Fibroblast of lung (primary cell): ENCODE measurements around the gene SLK. TPM values are rescaled to one million over a fixed set of nuclear protein-coding genes. Genes with fewer than 3 reads are reported as not detected.

Experiments used
- DNase-seq, 2 donors: peaks; one replicate each; pipeline versions ENCODE4 v3.0.0 to v3.0.0-alpha.2; 2010; ENCODE audit warnings: low read depth in 2 of 2
- H2AFZ ChIP-seq: 2 replicates; pipeline ENCODE4 v1.5.1; 2012; ENCODE audit warnings: low read length, control low read depth, inconsistent platforms
- H3K27ac ChIP-seq: 2 replicates; pipeline ENCODE4 v1.5.1; 2011; ENCODE audit warnings: low read length, control low read depth; ENCODE audit not compliant: insufficient read depth
- H3K27me3 ChIP-seq: 2 replicates; pipeline ENCODE4 v1.5.1; 2011; ENCODE audit warnings: mild to moderate bottlenecking, low read length; ENCODE audit not compliant: control insufficient read depth, insufficient read depth
- H3K36me3 ChIP-seq: 2 replicates; pipeline ENCODE4 v1.5.1; 2011; ENCODE audit warnings: low read length; ENCODE audit not compliant: control insufficient read depth, insufficient read depth
- H3K4me1 ChIP-seq: 2 replicates; pipeline ENCODE4 v1.5.1; 2011; ENCODE audit warnings: low read length; ENCODE audit not compliant: control insufficient read depth, insufficient read depth; ENCODE audit errors: extremely low read depth
- H3K4me2 ChIP-seq: 2 replicates; pipeline ENCODE4 v1.5.1; 2011; ENCODE audit warnings: low read length, control low read depth; ENCODE audit not compliant: insufficient read depth; ENCODE audit errors: extremely low read depth
- H3K4me3 ChIP-seq, 4 experiments: fragments of 200-600 bp in 1 of 4; sonication (generic) in 1 of 4; replicated peaks in 1 of 4; 2 replicates each; pipeline ENCODE4 v1.5.1; 2011 to 2016; ENCODE audit warnings: low read length in 4 of 4, low read depth in 3 of 4, mild to moderate bottlenecking in 3 of 4, control low read depth in 2 of 4, inconsistent platforms in 1 of 4, mixed read lengths in 1 of 4; ENCODE audit not compliant: insufficient read depth in 1 of 4; ENCODE audit errors: control extremely low read depth in 1 of 4
- H3K79me2 ChIP-seq: 2 replicates; pipeline ENCODE4 v1.5.1; 2012; ENCODE audit warnings: mild to moderate bottlenecking, low read length, inconsistent platforms; ENCODE audit not compliant: control insufficient read depth, insufficient read depth
- H3K9ac ChIP-seq: 2 replicates; pipeline ENCODE4 v1.5.1; 2011; ENCODE audit warnings: mild to moderate bottlenecking, low read length, control low read depth; ENCODE audit not compliant: insufficient read depth
- H3K9me3 ChIP-seq: 2 replicates; pipeline ENCODE4 v1.5.1; 2012; ENCODE audit warnings: low read depth, low read length; ENCODE audit not compliant: control insufficient read depth, insufficient read depth
- H4K20me1 ChIP-seq: 2 replicates; pipeline ENCODE4 v1.5.1; 2011; ENCODE audit warnings: low read length; ENCODE audit not compliant: control insufficient read depth, insufficient read depth; ENCODE audit errors: extremely low read depth
- EZH2 ChIP-seq: IDR thresholded peaks from 2 replicates; pipeline ENCODE4 v1.5.1; 2012; ENCODE audit warnings: low read length, control low read depth, mild to moderate bottlenecking; ENCODE audit errors: missing control alignments
- polyA plus RNA-seq, 2 donors: library from polyadenylated mRNA; depleted of rRNA in 1 of 2; stranded (reverse) in 1 of 2; unstranded in 1 of 2; fragments of >200 nt; gene quantifications; 2 replicates each; pipeline ENCODE4 v1.2.1, GENCODE V29; 2011 to 2012; ENCODE audit warnings: missing spikeins in 1 of 2
- total RNA-seq: library from RNA; depleted of rRNA; stranded (reverse); fragments of >200 nt; gene quantifications from 2 replicates; pipeline ENCODE4 v1.2.1, GENCODE V29; 2014
- TF ChIP-seq, protein P1 (sequence below), 2 donors: IDR thresholded peaks in 1 of 2; conservative IDR thresholded peaks in 1 of 2; 1 replicate in 1 of 2; 2 replicates in 1 of 2; pipeline ENCODE4 v1.5.1; 2011 to 2012; ENCODE audit warnings: low read length in 2 of 2, control low read depth in 1 of 2, inconsistent platforms in 1 of 2, low read depth in 1 of 2, mild to moderate bottlenecking in 1 of 2

SLK gene
- total and polyA plus RNA-seq, 2 donors (not counting 1 experiment from before 2014, with no cell fraction given): 18.2 to 63.1 TPM

DNA sequence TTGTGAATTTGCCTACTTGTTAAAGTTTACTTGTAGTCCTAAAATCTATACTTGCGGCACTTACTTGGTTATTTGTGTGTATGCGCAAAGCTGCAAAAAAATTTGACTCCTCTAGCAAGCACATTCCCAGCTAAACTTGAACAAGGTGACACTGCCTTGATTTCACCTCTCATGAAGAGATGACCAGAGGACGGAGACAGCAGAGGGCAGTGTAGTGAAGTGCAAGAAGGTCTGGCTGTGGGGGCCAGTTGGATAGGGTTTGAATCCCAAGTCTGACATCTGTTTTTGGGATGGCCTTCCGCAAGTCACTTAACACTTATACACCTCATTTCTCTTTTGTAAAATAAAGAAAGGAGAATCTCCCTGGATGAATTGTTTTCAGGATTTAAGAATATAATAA lies 15.7 kb downstream of the SLK start:
- H2AFZ ChIP-seq: no peak overlapping the region
- H3K4me3 ChIP-seq: no peak overlapping the region
- H3K4me1 ChIP-seq: peaks cover 6% of the 10 kb centered on the region
- TF ChIP-seq, protein P1, sequence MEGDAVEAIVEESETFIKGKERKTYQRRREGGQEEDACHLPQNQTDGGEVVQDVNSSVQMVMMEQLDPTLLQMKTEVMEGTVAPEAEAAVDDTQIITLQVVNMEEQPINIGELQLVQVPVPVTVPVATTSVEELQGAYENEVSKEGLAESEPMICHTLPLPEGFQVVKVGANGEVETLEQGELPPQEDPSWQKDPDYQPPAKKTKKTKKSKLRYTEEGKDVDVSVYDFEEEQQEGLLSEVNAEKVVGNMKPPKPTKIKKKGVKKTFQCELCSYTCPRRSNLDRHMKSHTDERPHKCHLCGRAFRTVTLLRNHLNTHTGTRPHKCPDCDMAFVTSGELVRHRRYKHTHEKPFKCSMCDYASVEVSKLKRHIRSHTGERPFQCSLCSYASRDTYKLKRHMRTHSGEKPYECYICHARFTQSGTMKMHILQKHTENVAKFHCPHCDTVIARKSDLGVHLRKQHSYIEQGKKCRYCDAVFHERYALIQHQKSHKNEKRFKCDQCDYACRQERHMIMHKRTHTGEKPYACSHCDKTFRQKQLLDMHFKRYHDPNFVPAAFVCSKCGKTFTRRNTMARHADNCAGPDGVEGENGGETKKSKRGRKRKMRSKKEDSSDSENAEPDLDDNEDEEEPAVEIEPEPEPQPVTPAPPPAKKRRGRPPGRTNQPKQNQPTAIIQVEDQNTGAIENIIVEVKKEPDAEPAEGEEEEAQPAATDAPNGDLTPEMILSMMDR (conservative IDR thresholded peaks at IDR 0.05 in 1 of 2, IDR thresholded peaks at IDR 0.05 in 1 of 2; ENCODE audit: low read depth in 1 of 2, low read length in 2 of 2): peak in 1 of 2 donors; percentile 29
- TF ChIP-seq EZH2: no peak
- no peaks in the 10 kb centered on the region for H3K27me3 ChIP-seq
- peaks cover 74% of the 10 kb centered on the region for H3K79me2 ChIP-seq
- no peak overlapping the region for H3K4me2 ChIP-seq
- H4K20me1 ChIP-seq: no peaks in the 10 kb centered on the region
- peak in 1 of 2 donors; percentile 25 for DNase-seq
- H3K36me3 ChIP-seq: no peaks in the 10 kb centered on the region
- H3K9me3 ChIP-seq: no peaks in the 10 kb centered on the region
- H3K27ac ChIP-seq: no peak overlapping the region
- no peak overlapping the region for H3K9ac ChIP-seq

DNA sequence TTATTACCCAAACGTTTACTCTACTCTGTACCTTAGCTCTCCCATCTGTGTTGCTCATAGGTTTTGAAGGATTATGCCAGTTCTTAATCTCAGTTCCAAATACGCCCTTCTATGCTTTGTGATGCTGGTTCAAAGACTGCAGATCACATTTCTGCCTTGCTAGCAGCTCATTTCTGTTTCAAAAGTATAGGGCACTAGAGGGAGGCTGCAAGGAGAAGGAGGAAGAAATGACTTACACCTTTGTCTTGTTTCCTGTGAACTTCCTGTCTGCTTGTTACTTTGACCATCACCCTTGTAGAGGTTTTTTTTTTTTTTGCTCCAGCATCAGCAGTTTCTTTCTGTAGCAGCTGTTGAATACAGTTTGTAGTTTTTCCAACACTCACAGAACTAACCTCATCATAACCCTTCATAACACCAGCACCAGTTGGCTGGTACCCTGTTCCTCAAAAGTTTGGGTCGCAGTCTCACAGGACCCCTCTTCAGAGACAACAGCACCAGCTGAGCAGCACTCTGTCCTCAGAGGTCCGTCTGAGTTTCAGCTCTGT lies 16.5 kb downstream of the SLK start:
- Histone ChIP-seq H3K9ac (no peak overlapping the region), H3K4me3 (no peak overlapping the region), H3K79me2 (peaks cover 77% of the 10 kb centered on the region), H3K36me3 (no peaks in the 10 kb centered on the region), H2AFZ (no peak overlapping the region), H4K20me1 (no peaks in the 10 kb centered on the region), H3K4me1 (peaks cover 6% of the 10 kb centered on the region), H3K4me2 (no peak overlapping the region), H3K9me3 (no peaks in the 10 kb centered on the region), H3K27ac (no peak overlapping the region), H3K27me3 (no peaks in the 10 kb centered on the region)
- no peak for DNase-seq
- TF ChIP-seq, protein P1 (conservative IDR thresholded peaks at IDR 0.05 in 1 of 2, IDR thresholded peaks at IDR 0.05 in 1 of 2; ENCODE audit: low read depth in 1 of 2, low read length in 2 of 2): no peak
- TF ChIP-seq EZH2: no peak

DNA sequence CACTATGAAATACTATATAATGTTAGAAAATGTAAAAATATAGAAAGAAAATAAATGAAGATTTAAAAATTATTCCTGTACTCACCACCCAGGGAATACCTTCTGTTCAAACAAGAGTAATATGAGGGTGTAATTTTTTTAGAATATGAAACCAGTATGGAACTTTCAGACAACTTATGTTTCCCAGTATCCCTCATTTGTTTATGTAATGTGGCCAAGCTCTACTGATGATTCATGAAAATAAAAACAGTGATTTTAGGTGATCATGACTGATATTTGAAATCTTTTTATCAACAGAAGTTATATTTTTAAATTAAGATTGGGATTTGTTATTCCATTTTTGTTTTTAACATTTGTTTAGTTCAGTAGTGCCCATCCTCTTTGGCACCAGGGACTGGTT lies 18.8 kb downstream of the SLK start:
- H3K9me3 ChIP-seq: no peaks in the 10 kb centered on the region
- no peaks in the 10 kb centered on the region for H3K36me3 ChIP-seq
- DNase-seq: peak in 1 of 2 donors; percentile 61
- H3K4me2 ChIP-seq: peak overlapping the region; percentile 61
- H3K4me1 ChIP-seq: peaks cover 6% of the 10 kb centered on the region
- H2AFZ ChIP-seq: no peak overlapping the region
- H3K4me3 ChIP-seq: no peak overlapping the region
- TF ChIP-seq, protein P1 (conservative IDR thresholded peaks at IDR 0.05 in 1 of 2, IDR thresholded peaks at IDR 0.05 in 1 of 2; ENCODE audit: low read depth in 1 of 2, low read length in 2 of 2): no peak
- no peak for TF ChIP-seq EZH2
- no peak overlapping the region for H3K27ac ChIP-seq
- H3K27me3 ChIP-seq: no peaks in the 10 kb centered on the region
- H3K9ac ChIP-seq: no peak overlapping the region
- H3K79me2 ChIP-seq: peaks cover 64% of the 10 kb centered on the region
- H4K20me1 ChIP-seq: no peaks in the 10 kb centered on the region
